A673 (cell line): ENCODE data around the gene SULT1A2.

Experiments
- CTCF ChIP-seq: fragments of 300-800, 200-600 bp; sonication (generic); conservative IDR thresholded peaks from 2 replicates; pipeline ENCODE4 v1.5.1; 2017; ENCODE audit warnings: low read depth, mild to moderate bottlenecking, antibody characterized with exemption, low read length, moderate library complexity, mixed read lengths
- EZH2 ChIP-seq: fragments of 200-600 bp; sonication (generic); IDR thresholded peaks from 2 replicates; pipeline ENCODE4 v1.6.1; 2017; ENCODE audit warnings: borderline replicate concordance, low read depth, mild to moderate bottlenecking, mixed read lengths, antibody characterized with exemption, low read length; ENCODE audit not compliant: poor library complexity, severe bottlenecking

- TF ChIP-seq CTCF (no peak), EZH2 (no peak)
These were observed 34.7 kb downstream of the SULT1A2 start for GRCh38 chr16:28562199-28562598.
